ENCODE data around the gene ARHGAP4.

The ARHGAP4 gene

DNA sequence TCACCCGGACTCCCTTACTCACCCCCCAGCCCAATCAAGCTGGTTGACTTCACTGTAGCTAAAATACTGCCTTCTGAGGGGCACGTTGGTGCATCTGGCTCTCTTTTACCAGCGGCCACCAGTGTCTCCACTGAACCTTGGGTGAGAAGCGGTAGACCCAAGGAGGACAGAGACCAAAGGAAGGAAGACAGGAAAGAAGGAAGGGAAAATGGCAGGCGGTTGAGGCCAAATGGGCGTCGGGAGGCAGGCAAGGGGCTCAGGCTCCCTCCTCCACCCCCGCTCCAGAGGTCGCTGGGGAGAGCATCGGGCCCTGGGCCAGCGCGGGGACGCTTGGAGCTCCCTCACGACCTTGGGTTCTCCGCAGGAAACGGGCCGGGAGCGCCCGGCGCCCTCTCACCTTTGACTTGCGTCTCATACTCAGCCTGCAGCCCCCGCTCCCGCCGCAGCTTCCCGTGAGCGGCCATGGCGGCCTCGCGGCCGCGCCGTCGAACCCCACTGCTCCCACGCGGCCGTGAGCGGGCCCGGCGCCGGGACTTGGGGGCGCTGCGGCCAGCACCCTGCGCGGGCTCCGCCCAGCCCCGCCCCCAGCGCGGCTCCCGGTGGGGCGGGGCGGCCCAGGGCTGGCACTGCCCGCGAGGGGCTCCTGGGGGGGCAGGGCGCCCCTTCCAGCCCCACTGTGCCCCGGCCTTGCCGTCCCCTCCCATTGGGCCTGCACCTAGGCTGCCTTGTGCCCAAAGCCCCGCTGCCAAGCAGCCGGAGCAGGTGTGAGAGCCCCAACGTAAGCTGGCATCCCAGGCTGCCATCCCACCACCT lies at the start of gene ARHGAP4:
Gene ARHGAP4 (minus strand): TSS at position 526 of the 813 bp plus-strand sequence. CDS start 62 bp downstream, at position 464.
- no peak for TF ChIP-seq ZNF274 (IDR thresholded peaks at IDR 0.05; ENCODE audit: low read depth, low read length)
- TF ChIP-seq YY1 (IDR thresholded peaks at IDR 0.05; ENCODE audit: insufficient read depth, insufficient read length), result no peak
- no peak for TF ChIP-seq SUZ12 (IDR thresholded peaks at IDR 0.05; ENCODE audit: extremely low read depth, insufficient read depth, insufficient read length)
- Histone ChIP-seq H3K4me1 (ENCODE audit: insufficient read depth, insufficient read length) (no peaks in the 10 kb centered on the region), H3K4me3 (ENCODE audit: insufficient read length, low read depth) (peak within 1 kb of the TSS; percentile 50), H3K9me3 (ENCODE audit: insufficient read depth, low read length) (no peaks in the 10 kb centered on the region), H3K27me3 (ENCODE audit: insufficient read depth, insufficient read length) (no peaks in the 10 kb centered on the region), H3K9ac (ENCODE audit: insufficient read length, low read depth) (peak within 1 kb of the TSS; percentile 82), H3K36me3 (ENCODE audit: insufficient read depth, insufficient read length, low read length) (peaks cover 17% of the 10 kb centered on the region)
- no peak for DNase-seq (ENCODE audit: low read depth, low spot score)

DNA sequence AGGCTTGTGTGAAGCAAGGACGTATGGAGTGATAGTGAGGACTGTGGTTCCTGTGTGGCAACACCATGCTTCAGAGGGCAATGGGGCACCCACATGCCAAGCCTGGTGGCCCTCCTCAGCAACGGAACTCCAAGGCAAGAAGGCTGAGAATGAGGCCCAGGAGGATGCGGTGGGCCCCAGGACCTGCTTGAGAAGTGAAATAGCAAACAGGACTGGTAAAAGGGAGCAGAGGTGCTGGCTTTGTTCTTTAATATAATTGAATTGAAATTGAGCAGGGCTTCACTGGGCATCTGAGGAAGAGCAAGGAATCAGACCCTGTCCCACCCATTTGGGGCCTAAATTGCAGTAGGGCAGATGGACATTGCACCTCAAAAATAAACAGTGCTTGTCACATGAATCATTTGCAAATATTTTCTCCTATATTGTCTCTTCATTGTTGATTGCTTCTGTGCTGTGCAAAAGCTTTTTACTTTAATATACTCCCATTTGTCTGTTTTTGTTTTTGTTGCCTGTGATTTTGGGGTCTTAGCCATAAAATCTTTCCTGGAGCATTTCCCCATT lies 48.7 kb upstream of the ARHGAP4 start:
- Histone ChIP-seq H3K4me1 (ENCODE audit: insufficient read depth, insufficient read length) (peaks cover 2% of the 10 kb centered on the region), H3K9ac (ENCODE audit: insufficient read length, low read depth) (no peak overlapping the region), H3K9me3 (ENCODE audit: insufficient read depth, low read length) (no peaks in the 10 kb centered on the region), H3K36me3 (ENCODE audit: insufficient read depth, insufficient read length, low read length) (peaks cover 4% of the 10 kb centered on the region), H3K27me3 (ENCODE audit: insufficient read depth, insufficient read length) (no peaks in the 10 kb centered on the region), H3K4me3 (ENCODE audit: insufficient read length, low read depth) (no peak overlapping the region)
- DNase-seq (ENCODE audit: low read depth, low spot score), result no peak
- TF ChIP-seq YY1 (IDR thresholded peaks at IDR 0.05; ENCODE audit: insufficient read depth, insufficient read length) (no peak), ZNF274 (IDR thresholded peaks at IDR 0.05; ENCODE audit: low read depth, low read length) (no peak), SUZ12 (IDR thresholded peaks at IDR 0.05; ENCODE audit: extremely low read depth, insufficient read depth, insufficient read length) (no peak)

DNA sequence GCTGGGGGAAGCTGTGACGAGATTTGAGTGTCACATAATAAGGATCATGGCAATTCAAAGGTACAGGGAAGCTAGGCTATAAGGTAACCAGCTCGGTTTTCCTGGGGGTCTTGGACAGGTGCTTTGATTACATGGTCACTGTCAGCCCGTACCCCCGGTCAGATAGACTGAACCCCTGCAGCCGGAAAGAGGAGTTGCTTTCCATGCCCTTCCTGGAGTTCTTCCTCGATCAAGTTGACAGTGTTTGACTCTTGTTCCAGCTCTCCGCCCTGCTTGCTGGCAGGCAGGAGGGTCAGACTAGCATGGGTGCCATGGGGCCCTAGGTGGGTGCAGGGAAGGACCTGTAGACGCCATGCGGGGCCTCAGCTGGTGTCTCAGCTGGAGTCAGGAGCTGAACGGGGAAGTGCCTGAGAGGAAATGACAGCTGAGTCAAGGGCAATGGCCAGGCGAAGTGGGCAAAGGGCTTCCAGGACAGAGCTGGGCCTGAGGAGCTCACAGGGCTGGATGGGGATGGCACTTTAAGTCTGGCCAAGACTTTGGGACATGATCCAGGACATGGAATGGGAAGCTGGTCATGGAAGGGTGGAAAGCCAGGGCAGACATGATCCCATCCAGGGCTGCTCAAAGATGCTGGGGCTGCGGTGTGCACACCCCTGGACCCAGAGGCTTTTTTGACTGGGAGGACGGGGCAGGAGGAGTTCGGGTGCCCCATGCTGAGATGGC lies 48.1 kb upstream of the ARHGAP4 start:
- Histone ChIP-seq H3K9ac (ENCODE audit: insufficient read length, low read depth) (peak overlapping the region; percentile 81), H3K4me3 (ENCODE audit: insufficient read length, low read depth) (no peak overlapping the region), H3K36me3 (ENCODE audit: insufficient read depth, insufficient read length, low read length) (peaks cover 10% of the 10 kb centered on the region), H3K27me3 (ENCODE audit: insufficient read depth, insufficient read length) (no peaks in the 10 kb centered on the region), H3K9me3 (ENCODE audit: insufficient read depth, low read length) (no peaks in the 10 kb centered on the region), H3K4me1 (ENCODE audit: insufficient read depth, insufficient read length) (peaks cover 2% of the 10 kb centered on the region)
- no peak for DNase-seq (ENCODE audit: low read depth, low spot score)
- TF ChIP-seq ZNF274 (IDR thresholded peaks at IDR 0.05; ENCODE audit: low read depth, low read length) (no peak), SUZ12 (IDR thresholded peaks at IDR 0.05; ENCODE audit: extremely low read depth, insufficient read depth, insufficient read length) (no peak), YY1 (IDR thresholded peaks at IDR 0.05; ENCODE audit: insufficient read depth, insufficient read length) (no peak)

DNA sequence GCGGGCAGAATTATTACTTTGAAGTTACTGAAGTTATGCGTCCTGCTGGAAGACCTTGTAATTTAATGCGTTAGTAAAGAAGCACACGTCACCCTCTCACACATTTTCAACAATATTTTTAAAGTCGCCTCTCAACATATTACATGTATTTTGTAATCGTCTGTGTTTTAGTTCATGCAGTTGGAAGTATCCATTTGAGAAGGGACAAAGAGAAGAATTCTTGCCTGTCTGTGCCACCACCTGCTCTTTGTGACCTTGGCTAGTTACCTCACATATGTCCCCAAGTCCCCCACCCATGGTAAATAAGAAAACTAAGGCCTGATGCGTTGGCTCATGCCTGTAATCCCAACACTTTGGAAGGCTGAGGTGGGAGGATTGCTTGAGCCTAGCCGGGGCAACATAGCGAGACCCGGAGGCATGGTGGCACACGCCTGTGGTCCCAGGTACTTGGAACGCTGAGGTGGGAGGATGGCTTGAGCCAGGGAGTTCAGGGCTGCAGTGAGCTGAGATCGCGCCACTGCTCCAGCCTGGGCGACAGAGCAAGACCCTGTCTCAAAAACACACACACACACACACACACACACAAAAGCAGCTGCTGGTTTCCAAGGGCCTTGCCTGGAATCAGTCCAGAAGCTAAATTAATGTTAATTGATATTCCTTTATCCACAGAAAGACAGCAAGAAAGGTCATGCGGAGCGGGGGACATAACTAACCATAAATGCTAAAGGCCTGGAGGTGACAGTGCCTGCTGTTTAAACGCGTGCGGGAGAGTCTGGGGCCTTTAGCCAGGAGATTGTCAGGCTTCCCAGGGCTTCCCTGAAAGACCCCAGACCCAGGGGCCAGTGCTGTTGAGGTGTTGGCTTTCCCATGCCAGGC lies 47.3 kb upstream of the ARHGAP4 start:
- no peak for DNase-seq (ENCODE audit: low read depth, low spot score)
- H3K27me3 ChIP-seq (ENCODE audit: insufficient read depth, insufficient read length), result no peaks in the 10 kb centered on the region
- H3K9me3 ChIP-seq (ENCODE audit: insufficient read depth, low read length), result no peaks in the 10 kb centered on the region
- TF ChIP-seq ZNF274 (IDR thresholded peaks at IDR 0.05; ENCODE audit: low read depth, low read length) (no peak), SUZ12 (IDR thresholded peaks at IDR 0.05; ENCODE audit: extremely low read depth, insufficient read depth, insufficient read length) (no peak), YY1 (IDR thresholded peaks at IDR 0.05; ENCODE audit: insufficient read depth, insufficient read length) (no peak)
- peaks cover 18% of the 10 kb centered on the region for H3K36me3 ChIP-seq (ENCODE audit: insufficient read depth, insufficient read length, low read length)
- H3K9ac ChIP-seq (ENCODE audit: insufficient read length, low read depth), result peak overlapping the region; percentile 81
- peaks cover 2% of the 10 kb centered on the region for H3K4me1 ChIP-seq (ENCODE audit: insufficient read depth, insufficient read length)
- peak overlapping the region; percentile 45 for H3K4me3 ChIP-seq (ENCODE audit: insufficient read length, low read depth)

DNA sequence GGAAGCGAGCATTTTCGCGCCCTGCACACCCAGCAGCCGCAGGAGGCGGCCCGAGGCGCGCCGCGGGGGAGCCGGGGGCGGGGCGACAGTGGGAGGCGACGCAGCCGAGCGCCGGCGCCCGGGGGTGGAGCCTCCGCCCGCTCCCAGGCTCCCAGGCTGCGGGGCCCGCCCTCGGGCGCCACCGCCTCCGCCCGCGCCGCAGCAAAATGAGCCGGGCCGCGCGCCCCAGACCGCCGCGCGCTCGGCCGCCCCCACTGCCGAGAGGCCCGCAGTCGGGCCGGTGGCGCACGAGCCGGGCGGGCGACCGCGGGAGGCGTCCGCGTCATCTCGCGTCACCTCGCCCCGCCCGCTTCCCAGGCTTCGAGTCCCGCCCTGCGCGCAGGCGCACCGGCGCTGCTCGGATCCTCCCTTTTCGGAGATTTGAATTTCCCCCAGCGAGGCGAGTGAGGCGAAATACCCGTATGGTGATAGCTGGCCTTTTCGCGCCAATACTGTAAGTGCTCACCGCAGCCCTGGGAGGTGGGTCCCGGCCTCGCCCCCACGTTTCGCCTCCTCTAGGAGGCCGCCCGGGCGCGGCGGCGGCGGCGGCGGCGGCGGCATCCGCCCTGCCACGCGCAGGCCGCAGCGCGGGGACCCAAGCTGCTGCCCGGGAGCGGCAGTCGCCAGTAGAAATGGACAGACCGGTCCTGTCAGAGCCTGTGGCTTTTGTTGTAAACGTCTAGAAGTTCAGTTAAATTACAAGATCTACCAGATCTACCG lies 46.5 kb upstream of the ARHGAP4 start, which contains the start of gene TMEM187:
Gene TMEM187 (plus strand): TSS at position 387 of the 759 bp plus-strand sequence. CDS start 9,309 bp downstream, outside the sequence.
- no peaks in the 10 kb centered on the region for H3K27me3 ChIP-seq (ENCODE audit: insufficient read depth, insufficient read length)
- peak within 1 kb of the TSS; percentile 95 for H3K9ac ChIP-seq (ENCODE audit: insufficient read length, low read depth)
- peaks cover 23% of the 10 kb centered on the region for H3K36me3 ChIP-seq (ENCODE audit: insufficient read depth, insufficient read length, low read length)
- TF ChIP-seq YY1 (IDR thresholded peaks at IDR 0.05; ENCODE audit: insufficient read depth, insufficient read length), result no peak
- no peak for TF ChIP-seq ZNF274 (IDR thresholded peaks at IDR 0.05; ENCODE audit: low read depth, low read length)
- no peak for TF ChIP-seq SUZ12 (IDR thresholded peaks at IDR 0.05; ENCODE audit: extremely low read depth, insufficient read depth, insufficient read length)
- peak; percentile 63 for DNase-seq (ENCODE audit: low read depth, low spot score)
- H3K4me3 ChIP-seq (ENCODE audit: insufficient read length, low read depth), result peak within 1 kb of the TSS; percentile 82
- no peaks in the 10 kb centered on the region for H3K9me3 ChIP-seq (ENCODE audit: insufficient read depth, low read length)
- H3K4me1 ChIP-seq (ENCODE audit: insufficient read depth, insufficient read length), result peaks cover 2% of the 10 kb centered on the region

Measured in NT2/D1 (cell line).